SK-N-SH treated with all-trans-retinoic acid at 6 μM for 48 hours (cell line): ENCODE data around the gene RBP2.

Experiments used
- GLIS3 ChIP-seq: fragments of 250-450 bp; sonication (Bioruptor Pico); IDR thresholded peaks from 2 replicates; pipeline ENCODE4 v1.5.0; 2020; ENCODE audit warnings: mild to moderate bottlenecking, moderate library complexity
- OSR1 ChIP-seq: fragments of 250-450 bp; sonication (Bioruptor Pico); IDR thresholded peaks from 2 replicates; pipeline ENCODE4 v1.8.0; 2022; ENCODE audit warnings: moderate library complexity, mild to moderate bottlenecking, inconsistent platforms
- PPARA ChIP-seq: fragments of 250-450 bp; sonication (Bioruptor Pico); IDR thresholded peaks from 2 replicates; pipeline ENCODE4 v1.5.0; 2020; ENCODE audit warnings: mild to moderate bottlenecking, borderline replicate concordance
- ZNF565 ChIP-seq: fragments of 450-650 bp; formaldehyde crosslinking; conservative IDR thresholded peaks from 2 replicates; pipeline ENCODE4 v1.5.0; 2020; ENCODE audit warnings: low read depth, mild to moderate bottlenecking, moderate library complexity
- TF ChIP-seq, protein P1 (sequence below): fragments of 250-450 bp; sonication (Bioruptor Pico); IDR thresholded peaks from 2 replicates; pipeline ENCODE4 v1.8.0; 2020; ENCODE audit warnings: mild to moderate bottlenecking, moderate library complexity, borderline replicate concordance
- TF ChIP-seq, protein P2 (sequence below): fragments of 250-450 bp; sonication (Bioruptor Pico); IDR thresholded peaks from 2 replicates; pipeline ENCODE4 v1.5.1; 2020; ENCODE audit warnings: low read depth, mild to moderate bottlenecking, moderate library complexity
- TF ChIP-seq, protein P3 (sequence below): fragments of 250-450 bp; sonication (Bioruptor Pico); IDR thresholded peaks from 2 replicates; pipeline ENCODE4 v1.5.0; 2020; ENCODE audit warnings: mild to moderate bottlenecking, moderate library complexity

DNA sequence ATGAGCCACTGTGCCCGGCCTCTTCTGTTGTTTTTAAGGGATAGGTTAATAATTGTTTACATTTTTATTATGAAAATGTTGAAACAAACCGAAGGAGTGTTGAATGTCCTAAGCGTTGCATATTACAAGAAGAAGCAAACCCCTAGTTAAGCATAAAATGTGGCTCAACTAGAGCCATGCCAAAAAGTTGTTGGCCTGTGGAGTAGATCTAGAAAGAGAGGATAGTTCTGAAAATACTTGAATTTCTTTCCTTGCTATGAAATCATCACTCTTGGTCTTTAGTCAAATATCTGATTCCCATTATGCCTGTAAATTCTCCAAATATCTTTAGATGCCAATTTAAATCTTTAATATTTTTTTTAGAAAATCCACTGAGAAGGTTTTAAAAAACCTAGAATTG is 12.8 kb downstream of the RBP2 start:
- TF ChIP-seq OSR1 (no peak), GLIS3 (CRISPR knock-in tag) (no peak), ZNF565 (CRISPR knock-in tag) (no peak), PPARA (CRISPR knock-in tag) (no peak)
- TF ChIP-seq, protein P1, sequence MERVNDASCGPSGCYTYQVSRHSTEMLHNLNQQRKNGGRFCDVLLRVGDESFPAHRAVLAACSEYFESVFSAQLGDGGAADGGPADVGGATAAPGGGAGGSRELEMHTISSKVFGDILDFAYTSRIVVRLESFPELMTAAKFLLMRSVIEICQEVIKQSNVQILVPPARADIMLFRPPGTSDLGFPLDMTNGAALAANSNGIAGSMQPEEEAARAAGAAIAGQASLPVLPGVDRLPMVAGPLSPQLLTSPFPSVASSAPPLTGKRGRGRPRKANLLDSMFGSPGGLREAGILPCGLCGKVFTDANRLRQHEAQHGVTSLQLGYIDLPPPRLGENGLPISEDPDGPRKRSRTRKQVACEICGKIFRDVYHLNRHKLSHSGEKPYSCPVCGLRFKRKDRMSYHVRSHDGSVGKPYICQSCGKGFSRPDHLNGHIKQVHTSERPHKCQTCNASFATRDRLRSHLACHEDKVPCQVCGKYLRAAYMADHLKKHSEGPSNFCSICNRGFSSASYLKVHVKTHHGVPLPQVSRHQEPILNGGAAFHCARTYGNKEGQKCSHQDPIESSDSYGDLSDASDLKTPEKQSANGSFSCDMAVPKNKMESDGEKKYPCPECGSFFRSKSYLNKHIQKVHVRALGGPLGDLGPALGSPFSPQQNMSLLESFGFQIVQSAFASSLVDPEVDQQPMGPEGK (CRISPR knock-in tag): no peak
- TF ChIP-seq, protein P2, sequence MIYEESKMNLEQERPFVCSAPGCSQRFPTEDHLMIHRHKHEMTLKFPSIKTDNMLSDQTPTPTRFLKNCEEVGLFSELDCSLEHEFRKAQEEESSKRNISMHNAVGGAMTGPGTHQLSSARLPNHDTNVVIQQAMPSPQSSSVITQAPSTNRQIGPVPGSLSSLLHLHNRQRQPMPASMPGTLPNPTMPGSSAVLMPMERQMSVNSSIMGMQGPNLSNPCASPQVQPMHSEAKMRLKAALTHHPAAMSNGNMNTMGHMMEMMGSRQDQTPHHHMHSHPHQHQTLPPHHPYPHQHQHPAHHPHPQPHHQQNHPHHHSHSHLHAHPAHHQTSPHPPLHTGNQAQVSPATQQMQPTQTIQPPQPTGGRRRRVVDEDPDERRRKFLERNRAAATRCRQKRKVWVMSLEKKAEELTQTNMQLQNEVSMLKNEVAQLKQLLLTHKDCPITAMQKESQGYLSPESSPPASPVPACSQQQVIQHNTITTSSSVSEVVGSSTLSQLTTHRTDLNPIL: no peak
- TF ChIP-seq, protein P3, sequence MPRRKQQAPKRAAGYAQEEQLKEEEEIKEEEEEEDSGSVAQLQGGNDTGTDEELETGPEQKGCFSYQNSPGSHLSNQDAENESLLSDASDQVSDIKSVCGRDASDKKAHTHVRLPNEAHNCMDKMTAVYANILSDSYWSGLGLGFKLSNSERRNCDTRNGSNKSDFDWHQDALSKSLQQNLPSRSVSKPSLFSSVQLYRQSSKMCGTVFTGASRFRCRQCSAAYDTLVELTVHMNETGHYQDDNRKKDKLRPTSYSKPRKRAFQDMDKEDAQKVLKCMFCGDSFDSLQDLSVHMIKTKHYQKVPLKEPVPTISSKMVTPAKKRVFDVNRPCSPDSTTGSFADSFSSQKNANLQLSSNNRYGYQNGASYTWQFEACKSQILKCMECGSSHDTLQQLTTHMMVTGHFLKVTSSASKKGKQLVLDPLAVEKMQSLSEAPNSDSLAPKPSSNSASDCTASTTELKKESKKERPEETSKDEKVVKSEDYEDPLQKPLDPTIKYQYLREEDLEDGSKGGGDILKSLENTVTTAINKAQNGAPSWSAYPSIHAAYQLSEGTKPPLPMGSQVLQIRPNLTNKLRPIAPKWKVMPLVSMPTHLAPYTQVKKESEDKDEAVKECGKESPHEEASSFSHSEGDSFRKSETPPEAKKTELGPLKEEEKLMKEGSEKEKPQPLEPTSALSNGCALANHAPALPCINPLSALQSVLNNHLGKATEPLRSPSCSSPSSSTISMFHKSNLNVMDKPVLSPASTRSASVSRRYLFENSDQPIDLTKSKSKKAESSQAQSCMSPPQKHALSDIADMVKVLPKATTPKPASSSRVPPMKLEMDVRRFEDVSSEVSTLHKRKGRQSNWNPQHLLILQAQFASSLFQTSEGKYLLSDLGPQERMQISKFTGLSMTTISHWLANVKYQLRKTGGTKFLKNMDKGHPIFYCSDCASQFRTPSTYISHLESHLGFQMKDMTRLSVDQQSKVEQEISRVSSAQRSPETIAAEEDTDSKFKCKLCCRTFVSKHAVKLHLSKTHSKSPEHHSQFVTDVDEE (CRISPR knock-in tag): no peak
